Measurements from ENCODE around the gene LMAN1L.

The LMAN1L gene

DNA sequence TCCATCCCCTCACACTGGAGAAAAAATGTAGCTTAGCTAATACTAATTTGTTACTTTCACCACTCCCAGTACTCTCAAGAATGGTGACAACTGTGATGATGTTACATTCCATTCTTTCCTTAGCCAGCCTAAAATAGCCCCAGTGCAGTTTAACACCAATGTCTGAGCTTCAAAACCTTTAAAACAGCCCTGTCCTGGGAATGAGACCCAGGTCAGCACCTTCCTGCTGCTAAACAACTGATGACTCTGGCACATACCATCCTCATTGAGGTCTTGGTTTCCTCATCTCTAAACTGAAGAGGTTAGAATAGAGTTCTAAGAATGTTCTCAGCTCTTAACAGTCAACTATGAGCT lies 56.7 kb downstream of the LMAN1L start:
- DNase-seq (ENCODE audit: low read depth, low spot score): no peak
- H3K4me3 ChIP-seq (ENCODE audit: low read length): no peak overlapping the region

DNA sequence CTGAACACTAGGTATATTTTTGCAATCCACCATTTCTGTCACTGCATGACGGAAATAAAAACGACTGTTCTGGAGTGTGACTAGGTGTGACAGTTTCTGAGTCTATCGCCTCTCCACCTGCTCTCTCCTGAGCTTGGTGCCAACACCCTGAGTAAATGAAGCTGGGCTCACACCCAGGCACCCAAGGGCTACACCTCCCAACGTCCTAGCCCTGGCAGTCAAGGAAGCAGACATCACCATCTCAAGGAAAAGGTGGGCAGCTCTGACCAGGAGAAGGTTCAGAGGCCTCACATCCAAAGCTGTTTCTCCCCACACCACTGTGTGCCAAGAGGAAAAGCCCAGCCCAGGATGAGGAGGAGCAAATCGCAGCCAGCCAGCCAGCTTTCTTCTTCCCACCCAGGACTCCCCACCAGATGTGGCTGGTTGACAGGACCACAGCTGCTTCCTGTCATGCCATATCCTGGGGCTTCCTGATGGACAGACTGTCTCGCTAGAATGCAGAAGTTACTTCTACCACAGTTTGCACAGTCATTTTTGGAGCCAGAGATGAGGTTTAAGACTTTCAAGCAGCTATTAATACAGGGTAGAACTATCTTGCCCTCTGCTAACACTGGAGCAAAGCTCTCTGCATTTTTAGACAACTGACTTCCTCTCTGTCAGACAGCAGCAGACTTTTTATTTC lies 57.2 kb downstream of the LMAN1L start:
- H3K4me3 ChIP-seq (ENCODE audit: low read length): no peak overlapping the region
- DNase-seq (ENCODE audit: low read depth, low spot score): no peak

DNA sequence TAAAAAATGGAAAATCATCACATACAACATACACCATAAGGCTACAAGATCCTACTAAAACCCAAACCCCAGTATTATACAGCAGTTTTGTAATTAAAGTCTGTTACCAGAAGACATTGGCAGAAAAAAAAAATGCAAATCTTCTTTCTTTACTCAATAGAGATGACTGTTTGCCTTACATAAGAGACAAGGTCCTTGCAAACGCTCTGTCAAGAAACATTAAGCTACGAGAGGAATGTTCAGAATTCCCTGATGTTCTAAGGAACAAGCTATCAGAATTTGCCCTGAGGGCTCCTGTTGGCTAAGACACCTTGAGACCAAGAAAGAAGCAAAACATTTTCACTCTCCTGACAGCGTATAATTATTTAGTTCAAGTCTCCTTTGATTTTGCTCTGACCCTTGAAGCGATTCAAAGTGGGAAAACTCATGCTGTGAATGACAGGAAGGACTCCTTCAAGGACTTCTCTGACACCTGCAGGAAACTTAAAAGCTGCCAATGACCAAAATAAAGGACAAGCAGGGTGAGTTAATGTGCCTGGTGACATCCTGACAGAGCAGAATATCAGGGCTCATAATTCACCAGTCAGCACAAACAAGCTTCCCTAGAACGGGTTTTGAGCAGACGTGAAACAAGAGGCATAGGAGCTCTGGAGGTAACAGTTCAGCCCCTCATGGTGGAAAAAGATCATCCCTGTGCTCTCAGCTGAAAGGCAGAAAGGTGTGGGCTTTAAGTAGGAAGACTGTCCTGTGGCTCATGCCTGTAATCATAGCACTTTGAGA lies 58.0 kb downstream of the LMAN1L start:
- H3K4me3 ChIP-seq (ENCODE audit: low read length): no peak overlapping the region

DNA sequence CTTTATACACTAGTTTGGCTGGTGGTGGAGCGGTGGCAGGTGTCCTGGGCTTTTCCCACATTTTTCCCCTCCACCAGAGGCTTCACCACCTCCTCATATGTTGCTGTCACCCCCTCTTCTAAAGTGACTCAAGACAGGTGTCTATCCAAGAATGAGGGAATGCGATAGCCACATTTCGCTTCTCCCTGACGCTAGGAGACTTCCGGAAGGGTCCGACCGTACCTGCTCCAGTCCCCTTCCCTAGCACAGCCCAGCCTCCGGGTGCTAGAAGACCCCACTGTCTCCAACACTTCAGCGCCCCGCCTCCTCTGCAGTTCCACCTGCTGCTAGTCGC lies 60.0 kb downstream of the LMAN1L start:
- H3K4me3 ChIP-seq (ENCODE audit: low read length): peak overlapping the region; percentile 91
- DNase-seq (ENCODE audit: low read depth, low spot score): no peak

More for the DNA sequence above, 58.0 kb downstream of the LMAN1L start:
- DNase-seq (ENCODE audit: low read depth, low spot score): no peak

DNA sequence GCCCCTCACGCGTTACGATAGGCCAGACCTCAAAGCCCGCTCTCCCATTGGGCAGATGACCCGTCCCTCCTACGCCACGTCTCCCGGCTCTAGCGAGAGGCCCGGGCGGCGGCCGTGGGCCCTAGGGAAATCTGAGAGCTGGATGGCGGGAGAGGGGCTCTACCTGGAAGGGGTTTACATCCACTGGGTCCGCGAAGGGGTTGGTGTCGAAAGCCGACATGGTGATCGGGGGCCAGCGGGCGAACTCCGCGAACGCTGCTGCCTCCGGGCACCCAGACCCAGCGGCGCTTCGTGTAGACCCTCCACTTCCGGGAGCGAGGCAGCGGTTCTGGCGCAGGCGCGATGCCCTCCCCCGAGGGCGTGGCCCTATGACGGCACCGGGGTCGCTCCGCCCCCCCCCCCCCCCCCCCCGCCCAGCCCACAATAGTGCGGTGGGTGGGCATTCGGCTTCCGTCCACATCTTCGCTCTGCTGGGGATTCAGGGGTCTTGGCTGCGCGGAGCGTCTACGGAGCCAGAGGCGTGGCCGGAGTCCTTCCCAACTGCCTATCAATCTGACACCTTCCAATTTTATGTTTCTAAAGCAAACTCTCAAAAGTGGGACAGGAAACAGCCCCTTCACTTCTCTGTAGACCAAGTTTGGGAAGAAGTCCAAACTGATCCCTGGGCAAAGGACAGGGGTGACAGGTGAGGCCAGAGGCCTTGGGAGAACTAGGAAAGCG lies 60.6 kb downstream of the LMAN1L start, which contains the start of gene SCAMP2:
Gene SCAMP2 (minus strand): TSS at position 330 of the 720 bp plus-strand sequence. CDS start 110 bp downstream, at position 220.
- DNase-seq (ENCODE audit: low read depth, low spot score): peak; percentile 92
- H3K4me3 ChIP-seq (ENCODE audit: low read length): peak within 1 kb of the TSS; percentile 91

DNA sequence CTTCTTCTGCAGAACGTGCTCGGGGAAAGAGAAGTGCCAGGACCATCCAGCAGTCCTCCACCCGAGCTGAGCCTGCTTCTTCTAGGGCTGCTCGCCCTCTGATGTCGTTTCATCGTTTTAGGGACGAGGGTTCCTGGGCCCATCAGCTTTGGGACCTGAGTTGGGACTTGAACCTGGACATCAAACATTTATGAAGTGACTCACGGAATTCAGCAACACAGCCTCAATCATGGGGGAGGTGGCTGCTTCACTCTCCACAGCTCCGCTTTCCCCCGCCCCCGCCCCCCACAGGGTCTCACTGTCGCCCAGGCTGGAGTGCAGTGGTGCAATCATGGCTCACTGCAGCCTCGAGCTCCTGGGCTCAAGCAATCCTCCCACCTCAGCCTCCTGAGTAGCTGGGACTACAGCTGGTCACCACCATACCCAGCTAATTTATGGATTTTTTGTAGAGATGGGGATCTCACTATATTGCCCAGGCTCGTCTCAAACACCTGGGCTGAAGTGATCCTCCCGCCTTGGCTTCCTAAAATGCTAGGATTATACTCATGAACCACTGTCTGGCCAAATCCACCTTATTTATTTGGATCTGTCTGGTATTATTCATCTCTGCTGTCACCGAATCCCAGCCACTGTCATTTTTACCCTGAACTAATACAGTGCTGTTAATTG lies 61.3 kb downstream of the LMAN1L start:
- no peak for DNase-seq (ENCODE audit: low read depth, low spot score)
- peak overlapping the region; percentile 91 for H3K4me3 ChIP-seq (ENCODE audit: low read length)

All from Jurkat, Clone E6-1 (cell line).